ENCODE data around the gene CKAP5. TPM values are rescaled to one million over a fixed set of nuclear protein-coding genes. Genes with fewer than 3 reads are reported as not detected.
A peak's percentile ranks its signal among the peaks of the same experiment; 100 is the strongest.

CKAP5 gene
- total RNA-seq, 4 donors from 2014 or later, result 18.2 to 36.9 (median 29.7) TPM

- intact Hi-C loops (cut with DNase I), result no loop called here
- Histone ChIP-seq H3K9me3 (no peaks in the 10 kb centered on the region), H3K27ac (peak overlapping the region in 1 of 4 donors; percentile 39), H3K4me1 (no peaks in the 10 kb centered on the region), H3K27me3 (no peaks in the 10 kb centered on the region), H3K4me3 (no peak overlapping the region), H3K36me3 (peaks cover 0 to 36% (median 0%) of the 10 kb centered on the region in 3 donors)
- no peak for DNase-seq
- TF ChIP-seq POLR2A (IDR thresholded peaks at IDR 0.05) (no peak), CTCF (IDR thresholded peaks at IDR 0.05) (no peak)
- WGBS, 2 donors, result 51 to 66% methylated on average over 4 of the region's 4 CpGs
Measured at GRCh38 chr11:46857666-46858065, 11.6 kb upstream of the CKAP5 start.

GRCh38 chr11:46856605-46857343, 10.7 kb upstream of the CKAP5 start:
- TF ChIP-seq POLR2A (IDR thresholded peaks at IDR 0.05) (no peak), CTCF (IDR thresholded peaks at IDR 0.05) (no peak)
- Histone ChIP-seq H3K27ac (peak overlapping the region in 1 of 4 donors; percentile 24), H3K4me3 (no peak overlapping the region), H3K36me3 (peaks cover 0 to 29% (median 0%) of the 10 kb centered on the region in 3 donors), H3K9me3 (no peaks in the 10 kb centered on the region), H3K4me1 (no peaks in the 10 kb centered on the region), H3K27me3 (no peaks in the 10 kb centered on the region)
- WGBS, 2 donors, result 65 to 70% methylated on average over 5 of the region's 5 CpGs
- intact Hi-C loops (cut with DNase I), result no loop called here
- no peak for DNase-seq

GRCh38 chr11:46855863-46856262, 9.8 kb upstream of the CKAP5 start:
- H3K4me1 ChIP-seq, result no peaks in the 10 kb centered on the region
- intact Hi-C loops (cut with DNase I), result no loop called here
- DNase-seq, result no peak
- no peak overlapping the region for H3K4me3 ChIP-seq
- H3K27me3 ChIP-seq, result no peaks in the 10 kb centered on the region
- no peaks in the 10 kb centered on the region for H3K9me3 ChIP-seq
- no peak overlapping the region for H3K27ac ChIP-seq
- WGBS, 2 donors, result 92 to 94% methylated on average over 2 of the region's 2 CpGs
- TF ChIP-seq CTCF (IDR thresholded peaks at IDR 0.05) (no peak), POLR2A (IDR thresholded peaks at IDR 0.05) (no peak)
- peaks cover 0 to 29% (median 0%) of the 10 kb centered on the region in 3 donors for H3K36me3 ChIP-seq

GRCh38 chr11:46855167-46855566, 9.1 kb upstream of the CKAP5 start:
- peaks cover 0 to 23% (median 0%) of the 10 kb centered on the region in 3 donors for H3K36me3 ChIP-seq
- WGBS, 2 donors, result 93 to 96% methylated on average over 3 of the region's 3 CpGs
- TF ChIP-seq CTCF (IDR thresholded peaks at IDR 0.05) (no peak), POLR2A (IDR thresholded peaks at IDR 0.05) (no peak)
- H3K9me3 ChIP-seq, result no peaks in the 10 kb centered on the region
- H3K4me1 ChIP-seq, result no peaks in the 10 kb centered on the region
- H3K27ac ChIP-seq, result no peak overlapping the region
- no peak for DNase-seq
- intact Hi-C loops (cut with DNase I), result no loop called here
- no peak overlapping the region for H3K4me3 ChIP-seq
- H3K27me3 ChIP-seq, result no peaks in the 10 kb centered on the region

- no peak overlapping the region for H3K27ac ChIP-seq
- intact Hi-C loops (cut with DNase I), result no loop called here
- WGBS, 2 donors, result 46 to 59% methylated on average over 10 of the region's 10 CpGs
- TF ChIP-seq CTCF (IDR thresholded peaks at IDR 0.05), result no peak
- no peak for TF ChIP-seq POLR2A (IDR thresholded peaks at IDR 0.05)
- no peak for DNase-seq
- no peaks in the 10 kb centered on the region for H3K36me3 ChIP-seq
- no peak overlapping the region for H3K4me3 ChIP-seq
- H3K27me3 ChIP-seq, result no peaks in the 10 kb centered on the region
- peaks cover 0 to 6% (median 0%) of the 10 kb centered on the region in 3 donors for H3K4me1 ChIP-seq
- H3K9me3 ChIP-seq, result no peaks in the 10 kb centered on the region
Measured at GRCh38 chr11:46850829-46851380, 4.8 kb upstream of the CKAP5 start.
